HEK293T (cell line): ENCODE measurements around the gene TBX18.

Experiments used
- CTCF ChIA-PET: fragments of 350-600 bp; formaldehyde crosslinking; extraction: SDS; loops from one replicate; lab custom pipeline; 2021; ENCODE audit warnings: antibody characterized with exemption, inconsistent platforms; lab: Yijun Ruan, JAX
- POLR2A ChIA-PET: fragments of 350-600 bp; formaldehyde crosslinking; extraction: SDS; loops from one replicate; lab custom pipeline; 2020; ENCODE audit warnings: antibody characterized with exemption, inconsistent platforms; lab: Yijun Ruan, JAX
- DNase-seq: peaks from one replicate; pipeline ENCODE4 v3.0.0; 2012; ENCODE audit warnings: mixed read lengths; ENCODE audit errors: extremely low spot score
- ARNT ChIP-seq: fragments of 450-650 bp; IDR thresholded peaks from 2 replicates; pipeline ENCODE4 v1.6.1; 2017; ENCODE audit warnings: mild to moderate bottlenecking
- BHLHE40 ChIP-seq: fragments of 450-650 bp; IDR thresholded peaks from 2 replicates; pipeline ENCODE4 v1.6.1; 2016; ENCODE audit warnings: mild to moderate bottlenecking, moderate library complexity, borderline replicate concordance
- CTBP1 ChIP-seq: fragments of 450-650 bp; IDR thresholded peaks from 2 replicates; pipeline ENCODE4 v1.6.1; 2016; ENCODE audit warnings: borderline replicate concordance
- ELF4 ChIP-seq: fragments of 450-650 bp; IDR thresholded peaks from 2 replicates; pipeline ENCODE4 v1.6.1; 2017; ENCODE audit warnings: antibody characterized with exemption
- FOXA1 ChIP-seq: fragments of 450-650 bp; IDR thresholded peaks from 2 replicates; pipeline ENCODE4 v1.6.1; 2016; ENCODE audit warnings: mild to moderate bottlenecking
- FOXK2 ChIP-seq: fragments of 450-650 bp; IDR thresholded peaks from 2 replicates; pipeline ENCODE4 v1.6.1; 2016; ENCODE audit warnings: mild to moderate bottlenecking
- FOXM1 ChIP-seq: fragments of 450-650 bp; IDR thresholded peaks from 2 replicates; pipeline ENCODE4 v1.6.1; 2017; ENCODE audit warnings: mild to moderate bottlenecking, borderline replicate concordance
- HDGF ChIP-seq: fragments of 450-650 bp; IDR thresholded peaks from 2 replicates; pipeline ENCODE4 v1.6.1; 2017; ENCODE audit warnings: antibody characterized with exemption, borderline replicate concordance
- L3MBTL2 ChIP-seq: fragments of 450-650 bp; conservative IDR thresholded peaks from 2 replicates; pipeline ENCODE4 v1.6.1; 2016; ENCODE audit warnings: mild to moderate bottlenecking
- LEF1 ChIP-seq: fragments of 450-650 bp; IDR thresholded peaks from 2 replicates; pipeline ENCODE4 v1.6.1; 2017; ENCODE audit warnings: mild to moderate bottlenecking, borderline replicate concordance
- NFRKB ChIP-seq: fragments of 450-650 bp; IDR thresholded peaks from 2 replicates; pipeline ENCODE4 v1.6.1; 2016; ENCODE audit warnings: mild to moderate bottlenecking, moderate library complexity
- PKNOX1 ChIP-seq: fragments of 450-650 bp; IDR thresholded peaks from 2 replicates; pipeline ENCODE4 v1.6.1; 2016
- SP1 ChIP-seq: fragments of 450-650 bp; IDR thresholded peaks from 2 replicates; pipeline ENCODE4 v1.6.1; 2017
- SUZ12 ChIP-seq: fragments of 450-650 bp; IDR thresholded peaks from 2 replicates; pipeline ENCODE4 v1.6.1; 2016; ENCODE audit warnings: mild to moderate bottlenecking
- TARDBP ChIP-seq: fragments of 450-650 bp; IDR thresholded peaks from 2 replicates; pipeline ENCODE4 v1.6.1; 2016
- ZNF384 ChIP-seq: fragments of 450-650 bp; IDR thresholded peaks from 2 replicates; pipeline ENCODE4 v1.6.1; 2016

The TBX18 gene

DNA sequence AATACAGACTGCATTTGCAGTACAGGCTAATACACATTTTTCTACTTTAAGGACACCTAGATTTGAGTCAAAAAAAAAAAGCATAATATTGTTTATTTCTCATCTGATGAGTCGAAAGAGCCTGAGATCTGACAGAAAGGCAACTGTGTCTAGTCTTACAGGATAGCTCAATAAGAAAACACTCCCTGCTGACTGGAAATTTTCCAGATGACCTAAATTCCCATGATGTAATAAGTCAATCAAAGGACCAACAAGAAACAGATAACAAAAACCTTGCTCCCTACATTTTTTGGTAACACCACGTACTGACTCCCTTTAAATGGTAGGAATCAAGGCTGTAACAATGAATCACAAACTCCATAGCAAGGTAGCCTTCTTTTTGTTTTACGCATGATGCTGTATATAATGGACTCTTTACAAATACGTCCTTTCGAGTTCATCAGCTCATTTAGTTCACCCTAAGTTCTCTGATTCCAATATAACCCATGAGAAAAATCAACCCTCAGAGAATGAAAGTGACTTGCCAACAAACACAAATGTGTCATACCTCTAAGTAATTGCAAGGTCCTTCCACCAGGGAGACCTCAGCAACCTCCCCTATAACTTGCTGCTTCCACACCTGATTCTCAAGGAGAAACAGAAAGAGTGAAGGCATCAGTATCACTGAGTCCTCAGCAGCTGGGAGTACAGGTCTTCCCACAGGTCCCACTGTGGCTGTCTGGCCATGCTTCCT is 12.1 kb downstream of the TBX18 start:
- POLR2A ChIA-PET = interaction anchor here (0.6 to 2.7 kb wide), 2 partner anchors 11 to 91 kb away, joined by 3 to 14 read pairs; no protein-coding TSS in a partner anchor
- no peak for TF ChIP-seq L3MBTL2
- no peak for TF ChIP-seq ZNF384
- TF ChIP-seq FOXM1 = no peak
- no peak for TF ChIP-seq PKNOX1
- DNase-seq = no peak
- CTCF ChIA-PET = interaction anchor here (0.7 kb wide), 1 partner anchor 306 kb away, joined by 3 read pairs; no protein-coding TSS in a partner anchor

- CTCF ChIA-PET = interaction anchor here (0.6 kb wide), 1 partner anchor 386 kb away, joined by 3 read pairs; no protein-coding TSS in a partner anchor
- POLR2A ChIA-PET = no interaction called here
- TF ChIP-seq SUZ12 (no peak), ARNT (no peak), FOXK2 (no peak), CTBP1 (no peak), LEF1 (no peak), SP1 (no peak), BHLHE40 (no peak), FOXM1 (no peak), TARDBP (no peak), HDGF (no peak), ELF4 (no peak)
Measured at GRCh38 chr6:84749181-84749580, 15.2 kb downstream of the TBX18 start.

DNA sequence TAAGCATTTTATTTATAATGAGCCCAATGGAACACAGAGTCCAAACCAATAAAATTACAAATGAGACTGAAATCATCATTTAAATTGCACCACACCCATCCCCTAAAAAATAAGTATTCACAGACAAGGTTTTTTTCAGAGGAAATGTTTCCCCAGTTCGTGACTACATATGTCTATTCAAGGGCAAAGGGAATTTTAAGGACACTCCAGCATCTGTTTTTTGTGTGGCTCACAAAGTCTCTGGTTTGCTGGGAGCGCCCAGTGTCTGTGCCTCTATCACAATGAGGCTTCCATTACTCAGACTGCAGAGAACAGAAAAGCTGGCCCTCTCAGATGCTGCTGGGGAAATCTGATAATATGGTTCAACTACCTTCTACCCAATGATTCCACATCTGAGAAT is 16.0 kb downstream of the TBX18 start:
- POLR2A ChIA-PET = no interaction called here
- no peak for DNase-seq
- no peak for TF ChIP-seq BHLHE40
- no peak for TF ChIP-seq SUZ12
- TF ChIP-seq NFRKB = no peak
- no peak for TF ChIP-seq L3MBTL2
- no peak for TF ChIP-seq LEF1
- no peak for TF ChIP-seq SP1
- no peak for TF ChIP-seq PKNOX1
- no peak for TF ChIP-seq ARNT
- no peak for TF ChIP-seq FOXM1
- TF ChIP-seq TARDBP = no peak
- CTCF ChIA-PET = no interaction called here

More at GRCh38 chr6:84749181-84749580, 15.2 kb downstream of the TBX18 start:
- DNase-seq = no peak

- POLR2A ChIA-PET = no interaction called here
- no peak for DNase-seq
- CTCF ChIA-PET = no interaction called here
- no peak for TF ChIP-seq ARNT
- TF ChIP-seq PKNOX1 = no peak
- no peak for TF ChIP-seq BHLHE40
- TF ChIP-seq LEF1 = no peak
- no peak for TF ChIP-seq NFRKB
Measured at GRCh38 chr6:84743616-84744015, 20.8 kb downstream of the TBX18 start.

- ChIA-PET CTCF (no interaction called here), POLR2A (no interaction called here)
- no peak for DNase-seq
- TF ChIP-seq SP1 = no peak
- no peak for TF ChIP-seq SUZ12
- TF ChIP-seq FOXM1 = no peak
- no peak for TF ChIP-seq ZNF384
- TF ChIP-seq FOXK2 = no peak
- TF ChIP-seq PKNOX1 = no peak
- TF ChIP-seq HDGF = no peak
- TF ChIP-seq FOXA1 = no peak
- no peak for TF ChIP-seq NFRKB
- TF ChIP-seq LEF1 = no peak
- no peak for TF ChIP-seq TARDBP
- TF ChIP-seq ARNT = no peak
- TF ChIP-seq ELF4 = no peak
- no peak for TF ChIP-seq BHLHE40
- TF ChIP-seq L3MBTL2 = no peak
- TF ChIP-seq CTBP1 = no peak
Measured at GRCh38 chr6:84740385-84740784, 24.0 kb downstream of the TBX18 start.

DNA sequence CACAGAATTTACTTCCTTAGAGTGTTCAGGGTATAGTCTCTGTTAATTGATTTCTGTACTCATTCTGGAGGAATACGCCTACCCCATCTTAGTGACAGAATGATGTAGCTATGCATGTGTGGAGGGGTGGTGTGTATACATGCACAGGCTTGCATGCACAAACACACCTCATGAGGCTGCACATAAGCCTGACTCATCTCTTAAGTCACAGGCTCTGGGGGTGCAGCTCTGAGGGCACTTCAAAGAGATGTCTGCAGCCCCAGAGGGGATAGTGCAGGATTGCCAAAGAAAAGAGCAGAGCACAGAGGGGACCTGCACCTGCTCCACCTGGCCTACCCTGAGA is 24.6 kb downstream of the TBX18 start:
- CTCF ChIA-PET = no interaction called here

More for the DNA sequence above, 24.6 kb downstream of the TBX18 start:
- no peak for TF ChIP-seq LEF1
- no peak for TF ChIP-seq CTBP1
- no peak for TF ChIP-seq ZNF384
- no peak for TF ChIP-seq HDGF
- no peak for TF ChIP-seq SUZ12
- TF ChIP-seq PKNOX1 = no peak
- no peak for TF ChIP-seq NFRKB
- no peak for DNase-seq
- POLR2A ChIA-PET = interaction anchor here (0.7 kb wide), 1 partner anchor 29 kb away, joined by 3 read pairs; no protein-coding TSS in a partner anchor
